CD4-positive, alpha-beta T cell treated with Interleukin-15 for 4 hours (primary cell): ENCODE results near the gene EXOC6.

Experiments used
- DNase-seq: peaks from one replicate; pipeline ENCODE4 v3.0.0-alpha.2; 2020; ENCODE audit warnings: low spot score

The EXOC6 gene

GRCh38 chr10:92832998-92833650, 15.2 kb upstream of the EXOC6 start:
- DNase-seq, result no peak

GRCh38 chr10:92834331-92834730, 14.0 kb upstream of the EXOC6 start:
- no peak for DNase-seq

- no peak for DNase-seq
These were observed 13.3 kb upstream of the EXOC6 start for GRCh38 chr10:92834986-92835385.

GRCh38 chr10:92837456-92837855, 10.9 kb upstream of the EXOC6 start:
- DNase-seq, result no peak

GRCh38 chr10:92839191-92840085, 8.9 kb upstream of the EXOC6 start:
- peak; percentile 39 for DNase-seq

GRCh38 chr10:92844746-92845145, 3.6 kb upstream of the EXOC6 start:
- no peak for DNase-seq

- no peak for DNase-seq
These were observed 2.4 kb upstream of the EXOC6 start for GRCh38 chr10:92845921-92846320.

- DNase-seq, result no peak
These were observed 2.0 kb upstream of the EXOC6 start for GRCh38 chr10:92846344-92846743.

- DNase-seq, result no peak
These were observed 1.5 kb upstream of the EXOC6 start for GRCh38 chr10:92846854-92847201.

GRCh38 chr10:92847202-92847864, 987 bp upstream of the EXOC6 start:
- no peak for DNase-seq

- DNase-seq, result no peak
These were observed 281 bp upstream of the EXOC6 start for GRCh38 chr10:92848037-92848440.

GRCh38 chr10:92849234-92849525, 860 bp downstream of the EXOC6 start:
- no peak for DNase-seq

- no peak for DNase-seq
These were observed 1.3 kb downstream of the EXOC6 start for GRCh38 chr10:92849576-92850090.

GRCh38 chr10:92850185-92850584, 1.9 kb downstream of the EXOC6 start:
- DNase-seq, result no peak

GRCh38 chr10:92851003-92851402, 2.7 kb downstream of the EXOC6 start:
- no peak for DNase-seq

GRCh38 chr10:92855560-92855959, 7.2 kb downstream of the EXOC6 start:
- no peak for DNase-seq

GRCh38 chr10:92857904-92858514, 9.7 kb downstream of the EXOC6 start:
- no peak for DNase-seq

- DNase-seq, result no peak
These were observed 18.9 kb downstream of the EXOC6 start for GRCh38 chr10:92867235-92867634.

- DNase-seq, result no peak
These were observed 19.7 kb downstream of the EXOC6 start for GRCh38 chr10:92868036-92868435.

- no peak for DNase-seq
These were observed 20.2 kb downstream of the EXOC6 start for GRCh38 chr10:92868557-92868956.

GRCh38 chr10:92873029-92873428, 24.7 kb downstream of the EXOC6 start:
- DNase-seq, result no peak

- DNase-seq, result no peak
These were observed 28.3 kb downstream of the EXOC6 start for GRCh38 chr10:92876509-92877036.
